Chondrocyte (in vitro differentiated cells): ENCODE results near the gene CFAP251. TPM values are rescaled to one million over a fixed set of nuclear protein-coding genes. Genes with fewer than 3 reads are reported as not detected.

ENCODE experiments used
- DNase-seq: peaks from one replicate; pipeline ENCODE4 v3.0.0; 2021; ENCODE audit warnings: mixed read lengths, low spot score
- H3K27ac Mint-ChIP-seq: one replicate; pipeline ENCODE4 v1.8.0; 2021; ENCODE audit warnings: mild to moderate bottlenecking, moderate library complexity, mixed read lengths; ENCODE audit not compliant: unreplicated experiment
- H3K27me3 Mint-ChIP-seq: 2 replicates; pipeline ENCODE4 v1.8.0; 2021; ENCODE audit warnings: low read depth, mixed read lengths
- H3K36me3 Mint-ChIP-seq: 2 replicates; pipeline ENCODE4 v1.8.0; 2021; ENCODE audit warnings: low read depth, mixed read lengths
- H3K4me1 Mint-ChIP-seq: 2 replicates; pipeline ENCODE4 v1.8.0; 2021; ENCODE audit warnings: low read depth, mild to moderate bottlenecking, mixed read lengths
- H3K4me3 Mint-ChIP-seq: one replicate; pipeline ENCODE4 v1.8.0; 2021; ENCODE audit warnings: mild to moderate bottlenecking, moderate library complexity, mixed read lengths; ENCODE audit not compliant: unreplicated experiment
- H3K9me3 Mint-ChIP-seq: 2 replicates; pipeline ENCODE4 v1.8.0; 2021; ENCODE audit warnings: low read depth, mixed read lengths
- CTCF ChIP-seq: fragments of 200-600 bp; sonication (generic); IDR thresholded peaks from 2 replicates; pipeline ENCODE4 v1.5.0; 2021; ENCODE audit warnings: antibody characterized with exemption, mild to moderate bottlenecking, moderate library complexity
- total RNA-seq: library from RNA; stranded (reverse); gene quantifications from 3 replicates; pipeline ENCODE4 v1.2.1, GENCODE V29; 2021

CFAP251 gene
- total RNA-seq, 1 donor from 2014 or later: 4.5 TPM

- H3K4me1 Mint-ChIP-seq: peaks cover 5% of the 10 kb centered on the region
- no peaks in the 10 kb centered on the region for H3K9me3 Mint-ChIP-seq
- no peak overlapping the region for H3K27ac Mint-ChIP-seq
- H3K4me3 Mint-ChIP-seq: no peak overlapping the region
- peaks cover 31% of the 10 kb centered on the region for H3K36me3 Mint-ChIP-seq
- TF ChIP-seq CTCF: no peak
- DNase-seq: no peak
- H3K27me3 Mint-ChIP-seq: no peaks in the 10 kb centered on the region
Measured at GRCh38 chr12:121908702-121909101, 9.7 kb upstream of the CFAP251 start.

GRCh38 chr12:121911824-121912585 lies 6.4 kb upstream of the CFAP251 start:
- no peaks in the 10 kb centered on the region for H3K9me3 Mint-ChIP-seq
- DNase-seq: no peak
- no peak overlapping the region for H3K4me3 Mint-ChIP-seq
- TF ChIP-seq CTCF: no peak
- H3K36me3 Mint-ChIP-seq: peaks cover 32% of the 10 kb centered on the region
- no peak overlapping the region for H3K27ac Mint-ChIP-seq
- no peaks in the 10 kb centered on the region for H3K4me1 Mint-ChIP-seq
- no peaks in the 10 kb centered on the region for H3K27me3 Mint-ChIP-seq

GRCh38 chr12:121915841-121916321 lies 2.5 kb upstream of the CFAP251 start:
- H3K27ac Mint-ChIP-seq: no peak overlapping the region
- no peak for TF ChIP-seq CTCF
- H3K4me1 Mint-ChIP-seq: peaks cover 3% of the 10 kb centered on the region
- no peaks in the 10 kb centered on the region for H3K9me3 Mint-ChIP-seq
- no peak for DNase-seq
- no peak overlapping the region for H3K4me3 Mint-ChIP-seq
- H3K27me3 Mint-ChIP-seq: no peaks in the 10 kb centered on the region
- peaks cover 23% of the 10 kb centered on the region for H3K36me3 Mint-ChIP-seq

GRCh38 chr12:121916719-121917118 lies 1.7 kb upstream of the CFAP251 start:
- TF ChIP-seq CTCF: peak; percentile 67
- no peaks in the 10 kb centered on the region for H3K27me3 Mint-ChIP-seq
- peaks cover 23% of the 10 kb centered on the region for H3K36me3 Mint-ChIP-seq
- no peaks in the 10 kb centered on the region for H3K9me3 Mint-ChIP-seq
- no peak for DNase-seq
- H3K4me3 Mint-ChIP-seq: no peak overlapping the region
- no peak overlapping the region for H3K27ac Mint-ChIP-seq
- peaks cover 3% of the 10 kb centered on the region for H3K4me1 Mint-ChIP-seq

GRCh38 chr12:121918679-121919038 lies 267 bp downstream of the CFAP251 start:
- Mint-ChIP-seq H3K4me1 (peaks cover 8% of the 10 kb centered on the region), H3K36me3 (peaks cover 19% of the 10 kb centered on the region), H3K27me3 (no peaks in the 10 kb centered on the region), H3K4me3 (no peak overlapping the region), H3K9me3 (peaks cover 2% of the 10 kb centered on the region), H3K27ac (no peak overlapping the region)
- no peak for DNase-seq
- no peak for TF ChIP-seq CTCF
